Colonic mucosa (tissue), 4 donors: ENCODE measurements around the gene SLC39A11. TPM values are rescaled to one million over a fixed set of nuclear protein-coding genes. Genes with fewer than 3 reads are reported as not detected.

Experiments
- DNase-seq: peaks from one replicate; pipeline ENCODE4 v3.0.0-alpha.2; 2020
- H3K27ac ChIP-seq: fragments of 200-600 bp; one replicate; pipeline ENCODE4 v1.8.0; 2021
- H3K27me3 ChIP-seq: fragments of 200-600 bp; one replicate; pipeline ENCODE4 v1.8.0; 2021
- H3K36me3 ChIP-seq: fragments of 200-600 bp; one replicate; pipeline ENCODE4 v1.8.0; 2021
- H3K4me1 ChIP-seq: fragments of 200-600 bp; one replicate; pipeline ENCODE4 v1.8.0; 2021; ENCODE audit warnings: mild to moderate bottlenecking
- H3K4me3 ChIP-seq: fragments of 200-600 bp; one replicate; pipeline ENCODE4 v1.8.0; 2021
- H3K9ac ChIP-seq, 2 donors: one replicate each; pipeline ENCODE4 v1.7.0; 2013; ENCODE audit warnings: control low read depth in 2 of 2, low read depth in 2 of 2, low read length in 2 of 2
- H3K9me3 ChIP-seq: fragments of 200-600 bp; one replicate; pipeline ENCODE4 v1.8.0; 2021
- CTCF ChIP-seq: fragments of 200-600 bp; IDR thresholded peaks from one replicate; pipeline ENCODE4 v1.8.0; 2022; ENCODE audit warnings: antibody characterized with exemption, mild to moderate bottlenecking
- intact Hi-C: fragments of 100-400 bp; cut with DNase I; formaldehyde crosslinking; loops from one replicate; pipeline ENCODE4 v1.14.1; 2022
- total RNA-seq, 2 donors: library from RNA; stranded (reverse); fragmentation: NEBNext Ultra II Directional in 1 of 2; extraction: Animal tissue kit (Norgen Biotek cat#: 25700) in 1 of 2; gene quantifications; one replicate each; pipeline ENCODE4 v1.2.1, GENCODE V29; 2021
- donor health status: healthy.
- donor health status: DM: no; HTN: no; CAD: no.
- donor health status: DM: no; HTN: no; CAD: no.

Gene SLC39A11
- total RNA-seq, 2 donors from 2014 or later = 57.7 to 60.0 TPM

GRCh38 chr17:73107191-73107590 lies 14.7 kb upstream of the SLC39A11 start:
- no peaks in the 10 kb centered on the region for H3K9me3 ChIP-seq
- intact Hi-C loops = no loop called here
- no peak overlapping the region for H3K9ac ChIP-seq
- H3K27me3 ChIP-seq = no peaks in the 10 kb centered on the region
- H3K4me1 ChIP-seq = no peaks in the 10 kb centered on the region
- no peak for TF ChIP-seq CTCF
- no peak for DNase-seq
- H3K27ac ChIP-seq = no peak overlapping the region
- H3K4me3 ChIP-seq = no peak overlapping the region
- H3K36me3 ChIP-seq = no peaks in the 10 kb centered on the region

GRCh38 chr17:73105431-73105830 lies 12.9 kb upstream of the SLC39A11 start:
- DNase-seq = no peak
- Histone ChIP-seq H3K9me3 (no peaks in the 10 kb centered on the region), H3K4me1 (no peaks in the 10 kb centered on the region), H3K9ac (no peak overlapping the region), H3K27me3 (no peaks in the 10 kb centered on the region), H3K4me3 (no peak overlapping the region), H3K27ac (no peak overlapping the region), H3K36me3 (no peaks in the 10 kb centered on the region)
- intact Hi-C loops = no loop called here
- TF ChIP-seq CTCF = no peak

GRCh38 chr17:73104450-73104849 lies 12.0 kb upstream of the SLC39A11 start:
- Histone ChIP-seq H3K9ac (no peak overlapping the region), H3K27ac (no peak overlapping the region), H3K9me3 (no peaks in the 10 kb centered on the region), H3K36me3 (no peaks in the 10 kb centered on the region), H3K4me1 (no peaks in the 10 kb centered on the region), H3K27me3 (no peaks in the 10 kb centered on the region), H3K4me3 (no peak overlapping the region)
- intact Hi-C loops = no loop called here
- no peak for TF ChIP-seq CTCF
- DNase-seq = no peak

- H3K4me1 ChIP-seq = no peaks in the 10 kb centered on the region
- no peak overlapping the region for H3K27ac ChIP-seq
- intact Hi-C loops = no loop called here
- TF ChIP-seq CTCF = no peak
- no peak for DNase-seq
- no peaks in the 10 kb centered on the region for H3K9me3 ChIP-seq
- H3K27me3 ChIP-seq = no peaks in the 10 kb centered on the region
- H3K4me3 ChIP-seq = no peak overlapping the region
- H3K36me3 ChIP-seq = no peaks in the 10 kb centered on the region
- H3K9ac ChIP-seq = no peak overlapping the region
These were observed 11.3 kb upstream of the SLC39A11 start for GRCh38 chr17:73103641-73104335.

GRCh38 chr17:73101031-73101430 lies 8.5 kb upstream of the SLC39A11 start:
- Histone ChIP-seq H3K4me1 (no peaks in the 10 kb centered on the region), H3K27me3 (no peaks in the 10 kb centered on the region), H3K36me3 (no peaks in the 10 kb centered on the region), H3K9me3 (no peaks in the 10 kb centered on the region), H3K27ac (no peak overlapping the region), H3K4me3 (no peak overlapping the region), H3K9ac (no peak overlapping the region)
- no peak for DNase-seq
- intact Hi-C loops = no loop called here
- no peak for TF ChIP-seq CTCF
